Common myeloid progenitor, CD34-positive (primary cell): Measurements from ENCODE around the gene PPP1R3F.
A peak's percentile ranks its signal among the peaks of the same experiment; 100 is the strongest.
"Not testable (repeated sequence)": the region's sequence is repeated elsewhere in the genome, so short reads cannot be mapped to it uniquely, and the experiment has no call there.

ENCODE experiments used
- CTCF ChIA-PET: fragments of 350-600 bp; sonication (Branson Sonifier 250); formaldehyde crosslinking; loops from one replicate; lab custom pipeline; 2021; ENCODE audit warnings: antibody characterized with exemption; lab: Charles Lee
- POLR2A ChIA-PET: fragments of 350-600 bp; sonication (Branson Sonifier 250); formaldehyde crosslinking; loops from one replicate; lab custom pipeline; 2021; ENCODE audit warnings: antibody characterized with exemption; lab: Charles Lee
- DNase-seq, 3 donors: peaks; one replicate each; pipeline versions ENCODE4 v3.0.0 to v3.0.0-alpha.2; 2013
- H3K27ac ChIP-seq, 2 experiments: 1 replicate in 1 of 2; 2 replicates in 1 of 2; pipeline ENCODE4 v1.7.0; 2013; ENCODE audit warnings: inconsistent platforms in 2 of 2, low read length in 2 of 2, mild to moderate bottlenecking in 2 of 2, low read depth in 1 of 2, moderate library complexity in 1 of 2; ENCODE audit not compliant: severe bottlenecking in 2 of 2, insufficient read depth in 1 of 2, poor library complexity in 1 of 2
- H3K27me3 ChIP-seq, 5 experiments: replicated peaks in 2 of 5; 1 replicate in 3 of 5; 2 replicates in 2 of 5; pipeline versions ENCODE4 v1.6.1 to v1.7.0; 2013; ENCODE audit warnings: low read length in 4 of 5, mild to moderate bottlenecking in 2 of 5, moderate library complexity in 2 of 5, inconsistent platforms in 1 of 5; ENCODE audit not compliant: insufficient read depth in 5 of 5, control insufficient read depth in 4 of 5
- H3K36me3 ChIP-seq, 4 experiments: 1 replicate in 2 of 4; 2 replicates in 2 of 4; pipeline versions ENCODE4 v1.6.1 to v1.7.0; 2013; ENCODE audit warnings: low read length in 3 of 4, control low read depth in 1 of 4, mild to moderate bottlenecking in 1 of 4; ENCODE audit not compliant: control insufficient read depth in 4 of 4, insufficient read depth in 4 of 4
- H3K4me1 ChIP-seq, 4 experiments: 1 replicate in 3 of 4; 2 replicates in 1 of 4; pipeline versions ENCODE4 v1.6.1 to v1.7.1; 2013; ENCODE audit warnings: low read length in 3 of 4, mild to moderate bottlenecking in 3 of 4, control low read depth in 1 of 4, inconsistent platforms in 1 of 4, moderate library complexity in 1 of 4; ENCODE audit not compliant: control insufficient read depth in 4 of 4, insufficient read depth in 4 of 4; ENCODE audit errors: control extremely low read depth in 1 of 4
- H3K4me3 ChIP-seq, 7 experiments: 1 replicate in 4 of 7; 2 replicates in 3 of 7; pipeline versions ENCODE4 v1.5.1 to v1.7.0; 2013; ENCODE audit warnings: mild to moderate bottlenecking in 7 of 7, low read length in 6 of 7, moderate library complexity in 6 of 7, inconsistent platforms in 2 of 7, low read depth in 2 of 7, control low read depth in 1 of 7; ENCODE audit not compliant: insufficient read depth in 4 of 7, control insufficient read depth in 1 of 7; ENCODE audit errors: extremely low read depth in 1 of 7
- H3K9me3 ChIP-seq, 5 experiments: 1 replicate in 4 of 5; 2 replicates in 1 of 5; pipeline versions ENCODE4 v1.6.1 to v1.7.1; 2013; ENCODE audit warnings: low read length in 4 of 5, mild to moderate bottlenecking in 2 of 5, inconsistent platforms in 1 of 5, low read depth in 1 of 5, moderate library complexity in 1 of 5; ENCODE audit not compliant: control insufficient read depth in 4 of 5, insufficient read depth in 2 of 5; ENCODE audit errors: control extremely low read depth in 1 of 5
- WGBS: methylation state at CpG from one replicate; pipeline ENCODE4 v1.1.5; 2013; ENCODE audit not compliant: insufficient coverage; 5-methylcytosine and 5-hydroxymethylcytosine counted together

PPP1R3F gene

DNA sequence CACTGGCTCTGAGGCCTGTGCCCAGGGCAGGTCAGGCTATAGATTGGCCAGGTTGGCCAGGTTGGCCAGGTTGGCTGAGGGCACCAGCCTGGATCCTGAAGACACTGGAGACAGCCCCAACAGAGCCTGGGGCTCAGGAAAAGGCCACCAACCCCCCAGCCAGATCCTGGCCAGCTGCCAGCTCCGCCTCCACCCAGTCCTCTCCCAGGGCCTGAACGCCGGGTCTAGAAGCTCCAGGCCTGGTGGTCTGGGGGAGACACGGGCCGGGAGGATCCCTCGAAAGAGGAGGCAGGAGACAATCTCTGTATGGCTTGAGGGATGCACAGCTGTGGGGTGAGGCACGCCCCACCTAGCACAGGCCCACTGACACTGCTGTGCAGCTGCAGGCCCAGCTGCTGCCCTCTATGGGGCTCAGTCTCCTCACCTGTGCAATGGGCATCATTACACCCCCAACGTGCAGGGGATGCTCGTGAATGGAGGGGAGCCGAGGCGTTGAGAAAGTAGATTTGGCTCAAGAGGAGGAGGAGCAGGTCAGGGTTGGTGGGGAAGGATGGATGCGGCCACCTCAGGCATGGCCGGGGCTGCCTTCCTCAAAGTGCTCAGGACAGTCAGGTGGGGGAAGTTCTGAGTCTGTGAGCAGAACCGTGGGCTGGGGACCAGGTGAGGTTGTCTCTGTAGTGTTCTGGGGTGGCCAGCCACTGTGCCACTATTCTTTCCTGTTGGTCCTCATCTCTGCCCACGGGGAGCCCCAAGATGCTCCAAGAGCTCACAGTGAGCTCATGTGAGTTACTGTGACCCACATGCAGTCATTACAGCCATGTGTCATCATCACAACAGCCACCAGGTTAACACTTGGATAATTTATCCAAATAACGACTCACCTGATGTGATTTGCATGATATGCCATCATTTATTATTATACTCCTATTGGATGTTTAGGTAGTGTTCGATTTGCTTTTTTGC is 23.1 kb downstream of the PPP1R3F start:
- 90% methylated on average over 12 of the region's 17 CpGs for WGBS
- H3K4me1 ChIP-seq, result peaks cover 0 to 6% (median under 1%) of the 10 kb centered on the region in 4 experiments
- CTCF ChIA-PET, result interaction anchor here (1.0 to 2.2 kb wide), 2 partner anchors 11 to 625 kb away, joined by 3 to 8 read pairs; no protein-coding TSS in a partner anchor
- no peaks in the 10 kb centered on the region for H3K36me3 ChIP-seq
- no peak for DNase-seq
- no peaks in the 10 kb centered on the region for H3K9me3 ChIP-seq
- H3K27ac ChIP-seq, result no peak overlapping the region
- POLR2A ChIA-PET, result no interaction called here
- no peak overlapping the region for H3K4me3 ChIP-seq
- H3K27me3 ChIP-seq, result no peaks in the 10 kb centered on the region

DNA sequence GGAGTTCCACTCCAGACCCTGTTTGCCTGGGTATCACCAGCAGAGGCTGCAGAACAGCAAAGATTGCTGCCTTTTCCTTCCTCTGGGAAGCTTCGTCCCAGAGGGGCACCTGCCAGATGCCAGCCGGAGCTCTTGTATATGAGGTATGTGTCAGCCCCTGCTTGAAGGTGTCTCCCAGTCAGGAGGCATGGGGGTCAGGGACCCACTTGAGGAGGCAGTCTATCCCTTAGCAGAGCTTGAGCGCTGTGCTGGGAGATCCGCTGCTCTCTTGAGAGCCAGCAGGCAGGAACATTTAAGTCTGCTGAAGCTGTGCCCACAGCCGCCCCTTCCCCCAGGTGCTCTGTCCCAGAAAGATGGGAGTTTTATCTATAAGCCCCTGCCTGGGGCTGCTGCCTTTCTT is 29.7 kb downstream of the PPP1R3F start:
- POLR2A ChIA-PET, H3K9me3 ChIP-seq, H3K4me3 ChIP-seq, CTCF ChIA-PET, H3K27ac ChIP-seq, H3K36me3 ChIP-seq, DNase-seq, H3K27me3 ChIP-seq, H3K4me1 ChIP-seq: not testable (repeated sequence)
- 85% methylated on average over 4 of the region's 5 CpGs for WGBS

DNA sequence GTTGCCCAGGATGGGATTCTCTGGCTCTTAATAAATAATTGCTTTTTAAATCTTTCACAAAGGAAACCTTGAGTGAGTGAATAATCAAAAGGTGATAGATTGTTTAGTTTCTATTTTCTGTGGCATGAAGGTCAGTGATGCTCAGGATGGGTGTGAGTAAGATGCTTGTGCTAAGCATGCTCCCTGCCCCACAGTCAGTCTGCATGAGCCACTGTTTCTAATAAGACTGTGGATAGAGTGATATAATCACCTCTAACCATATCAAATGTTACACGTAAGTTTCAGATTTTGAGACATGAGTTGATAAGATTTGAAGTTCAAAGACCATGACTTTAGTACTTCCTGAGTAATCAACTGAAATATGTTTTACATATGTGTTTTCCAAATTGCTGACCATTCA is 31.1 kb downstream of the PPP1R3F start:
- H3K27me3 ChIP-seq, result no peaks in the 10 kb centered on the region
- no CpG with 5 or more reads among the region's 1 CpG for WGBS
- no peak for DNase-seq
- CTCF ChIA-PET, result interaction anchor here (0.6 to 0.7 kb wide), 2 partner anchors 10 to 28 kb away, joined by 4 read pairs; no protein-coding TSS in a partner anchor
- H3K9me3 ChIP-seq, result no peaks in the 10 kb centered on the region
- H3K27ac ChIP-seq, result no peak overlapping the region
- POLR2A ChIA-PET, result interaction anchor here (0.6 kb wide), 1 partner anchor 31 kb away, joined by 4 read pairs; no protein-coding TSS in a partner anchor
- no peaks in the 10 kb centered on the region for H3K4me1 ChIP-seq
- H3K36me3 ChIP-seq, result no peaks in the 10 kb centered on the region
- H3K4me3 ChIP-seq, result no peak overlapping the region

DNA sequence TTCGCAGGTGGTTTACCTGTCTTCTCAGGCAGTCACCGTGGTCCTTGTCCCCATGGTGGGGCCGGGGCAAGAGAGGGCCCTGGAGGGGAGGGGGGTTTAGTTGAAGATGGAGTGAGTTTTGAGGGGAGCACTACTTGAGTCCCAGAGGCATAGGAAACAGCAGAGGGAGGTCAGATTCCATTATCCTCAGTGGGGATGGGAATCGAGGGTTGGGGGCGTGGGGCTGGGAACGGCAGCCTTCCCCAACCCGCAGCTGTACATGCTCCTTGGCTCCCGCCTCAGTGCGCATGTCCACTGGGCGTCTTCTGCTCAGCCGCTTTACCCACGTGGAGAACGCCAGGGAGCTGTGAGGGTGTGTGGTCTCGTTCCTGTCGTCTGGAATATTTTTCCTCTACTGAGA is 33.8 kb downstream of the PPP1R3F start, which contains the start of gene GAGE10:
TSS of gene GAGE10 (plus strand) at position 301 of the 400 bp plus-strand sequence. CDS start 1,214 bp downstream, outside the sequence.
- Histone ChIP-seq H3K4me1 (peaks cover 0 to 2% (median 0%) of the 10 kb centered on the region in 4 experiments), H3K27me3 (peaks cover 0 to 2% (median 0%) of the 10 kb centered on the region in 5 experiments), H3K9me3 (no peaks in the 10 kb centered on the region), H3K27ac (no peak within 1 kb of the TSS), H3K36me3 (no peaks in the 10 kb centered on the region), H3K4me3 (no peak within 1 kb of the TSS)
- DNase-seq, result no peak
- 89% methylated on average over 14 of the region's 15 CpGs for WGBS
- ChIA-PET CTCF (no interaction called here), POLR2A (no interaction called here)

DNA sequence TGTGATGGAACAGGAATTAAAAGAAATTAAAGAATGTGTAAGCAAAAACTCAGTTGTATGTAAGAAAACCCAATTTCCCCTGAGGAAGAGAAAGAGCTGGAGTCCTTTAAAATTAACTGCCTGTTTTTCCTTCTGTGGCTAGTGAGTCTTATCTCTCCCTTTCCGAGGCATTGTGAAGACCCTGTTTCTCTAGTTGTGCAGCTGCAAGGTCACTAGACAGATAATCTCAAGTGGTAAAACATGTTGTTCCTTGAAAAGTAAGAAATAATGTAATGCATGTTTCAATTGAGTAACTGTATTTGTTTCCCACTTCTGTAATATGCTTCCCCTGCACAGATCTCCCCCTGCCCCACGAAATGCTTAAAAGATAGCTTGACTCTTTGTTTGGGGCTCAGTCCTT is 38.2 kb downstream of the PPP1R3F start:
- DNase-seq, result peak in 2 of 3 donors; percentile 23 to 62
- H3K4me3 ChIP-seq, H3K36me3 ChIP-seq, H3K27me3 ChIP-seq, POLR2A ChIA-PET, CTCF ChIA-PET, H3K9me3 ChIP-seq: not testable (repeated sequence)
- peaks cover 0 to 18% (median 5%) of the 10 kb centered on the region in 4 experiments for H3K4me1 ChIP-seq
- WGBS, result 57% methylated on average over 1 of the region's 2 CpGs
- peak overlapping the region in 1 of 2 experiments; percentile 49 for H3K27ac ChIP-seq

DNA sequence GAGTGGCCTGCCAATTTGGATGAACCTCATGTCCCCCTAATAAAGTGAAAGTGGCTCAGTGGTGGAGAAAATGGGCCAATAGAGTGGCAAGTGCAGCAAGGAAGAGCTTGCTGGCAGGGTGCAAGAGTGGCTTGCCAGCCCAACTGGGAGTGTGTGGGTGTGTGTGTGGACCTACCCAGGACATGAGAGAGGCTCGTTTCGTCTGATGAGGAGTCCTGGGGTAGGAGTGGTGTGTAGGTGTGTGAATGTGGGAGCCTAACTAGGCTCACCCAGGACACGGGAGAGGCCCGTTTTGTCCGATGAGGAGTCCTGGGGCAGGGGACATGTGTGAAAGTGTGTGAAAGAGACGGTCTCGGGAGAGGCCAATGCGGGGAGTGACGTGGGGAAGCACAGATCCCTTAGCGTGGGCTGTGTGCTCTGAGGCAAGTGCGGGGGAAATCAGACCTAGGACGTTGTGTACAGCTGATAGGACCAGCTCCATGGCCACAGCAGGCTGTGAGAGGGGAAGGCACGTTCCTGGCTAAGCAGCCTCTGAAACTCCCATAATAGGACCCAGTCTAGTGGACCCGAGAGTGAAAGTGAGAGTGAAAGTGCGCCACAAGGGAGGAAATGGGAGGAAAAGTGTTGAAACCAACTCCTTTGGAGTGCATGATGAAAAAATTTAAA is 39.1 kb downstream of the PPP1R3F start:
- DNase-seq, result peak in 2 of 3 donors; percentile 35 to 42
- H3K27me3 ChIP-seq, result peaks cover 0 to 3% (median 0%) of the 10 kb centered on the region in 5 experiments
- CTCF ChIA-PET, result interaction anchor here (1.4 kb wide), 1 partner anchor 17 kb away, joined by 3 read pairs; no protein-coding TSS in a partner anchor
- peaks cover 0 to 18% (median 5%) of the 10 kb centered on the region in 4 experiments for H3K4me1 ChIP-seq
- POLR2A ChIA-PET, result no interaction called here
- no peaks in the 10 kb centered on the region for H3K36me3 ChIP-seq
- H3K9me3 ChIP-seq, result no peaks in the 10 kb centered on the region
- H3K4me3 ChIP-seq, result peak overlapping the region in 4 of 7 experiments; percentile 25 to 70 (median 50)
- H3K27ac ChIP-seq, result peak overlapping the region in 1 of 2 experiments; percentile 71
- 79% methylated on average over 14 of the region's 15 CpGs for WGBS
